Measurements from ENCODE around the gene BPIFB3. TPM values are rescaled to one million over a fixed set of nuclear protein-coding genes. Genes with fewer than 3 reads are reported as not detected.

The BPIFB3 gene
- total RNA-seq, 1 donor from 2014 or later, result not detected

DNA sequence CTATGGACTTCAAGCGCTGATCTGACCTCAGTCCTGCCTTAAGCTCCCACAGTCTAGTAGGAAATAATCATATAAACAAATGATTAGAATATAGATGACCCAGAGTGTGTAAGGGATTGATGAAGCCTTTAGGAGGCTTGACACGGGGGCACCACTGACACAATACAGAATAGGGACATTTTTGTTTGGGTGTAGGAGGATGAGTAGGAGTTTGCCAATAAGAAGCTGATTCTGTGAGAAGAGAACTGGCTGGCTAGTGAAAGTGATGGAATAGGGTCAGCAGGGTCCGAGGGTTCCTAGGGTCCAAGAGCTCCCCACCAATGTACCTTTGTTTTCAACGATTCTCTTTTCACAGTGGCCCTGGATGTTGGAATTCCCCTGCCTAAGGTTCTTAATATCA, 18.7 kb downstream of the BPIFB3 start:
- DNase-seq (ENCODE audit: low spot score), result no peak
- Mint-ChIP-seq H3K4me3 (ENCODE audit: unreplicated experiment) (no peak overlapping the region), H3K4me1 (ENCODE audit: low read depth) (no peaks in the 10 kb centered on the region), H3K36me3 (ENCODE audit: low read depth) (no peaks in the 10 kb centered on the region), H3K27me3 (ENCODE audit: low read depth) (peaks cover 67% of the 10 kb centered on the region), H3K27ac (ENCODE audit: unreplicated experiment) (no peak overlapping the region), H3K9me3 (ENCODE audit: low read depth) (no peaks in the 10 kb centered on the region)
- TF ChIP-seq, protein P1, sequence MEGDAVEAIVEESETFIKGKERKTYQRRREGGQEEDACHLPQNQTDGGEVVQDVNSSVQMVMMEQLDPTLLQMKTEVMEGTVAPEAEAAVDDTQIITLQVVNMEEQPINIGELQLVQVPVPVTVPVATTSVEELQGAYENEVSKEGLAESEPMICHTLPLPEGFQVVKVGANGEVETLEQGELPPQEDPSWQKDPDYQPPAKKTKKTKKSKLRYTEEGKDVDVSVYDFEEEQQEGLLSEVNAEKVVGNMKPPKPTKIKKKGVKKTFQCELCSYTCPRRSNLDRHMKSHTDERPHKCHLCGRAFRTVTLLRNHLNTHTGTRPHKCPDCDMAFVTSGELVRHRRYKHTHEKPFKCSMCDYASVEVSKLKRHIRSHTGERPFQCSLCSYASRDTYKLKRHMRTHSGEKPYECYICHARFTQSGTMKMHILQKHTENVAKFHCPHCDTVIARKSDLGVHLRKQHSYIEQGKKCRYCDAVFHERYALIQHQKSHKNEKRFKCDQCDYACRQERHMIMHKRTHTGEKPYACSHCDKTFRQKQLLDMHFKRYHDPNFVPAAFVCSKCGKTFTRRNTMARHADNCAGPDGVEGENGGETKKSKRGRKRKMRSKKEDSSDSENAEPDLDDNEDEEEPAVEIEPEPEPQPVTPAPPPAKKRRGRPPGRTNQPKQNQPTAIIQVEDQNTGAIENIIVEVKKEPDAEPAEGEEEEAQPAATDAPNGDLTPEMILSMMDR (IDR thresholded peaks at IDR 0.05), result no peak

GRCh38 chr20:33072813-33073212, 19.1 kb downstream of the BPIFB3 start:
- no peaks in the 10 kb centered on the region for H3K36me3 Mint-ChIP-seq (ENCODE audit: low read depth)
- no peaks in the 10 kb centered on the region for H3K9me3 Mint-ChIP-seq (ENCODE audit: low read depth)
- H3K4me1 Mint-ChIP-seq (ENCODE audit: low read depth), result no peaks in the 10 kb centered on the region
- no peak overlapping the region for H3K27ac Mint-ChIP-seq (ENCODE audit: unreplicated experiment)
- no peak overlapping the region for H3K4me3 Mint-ChIP-seq (ENCODE audit: unreplicated experiment)
- no peak for DNase-seq (ENCODE audit: low spot score)
- peaks cover 70% of the 10 kb centered on the region for H3K27me3 Mint-ChIP-seq (ENCODE audit: low read depth)
- TF ChIP-seq, protein P1 (IDR thresholded peaks at IDR 0.05), result no peak

DNA sequence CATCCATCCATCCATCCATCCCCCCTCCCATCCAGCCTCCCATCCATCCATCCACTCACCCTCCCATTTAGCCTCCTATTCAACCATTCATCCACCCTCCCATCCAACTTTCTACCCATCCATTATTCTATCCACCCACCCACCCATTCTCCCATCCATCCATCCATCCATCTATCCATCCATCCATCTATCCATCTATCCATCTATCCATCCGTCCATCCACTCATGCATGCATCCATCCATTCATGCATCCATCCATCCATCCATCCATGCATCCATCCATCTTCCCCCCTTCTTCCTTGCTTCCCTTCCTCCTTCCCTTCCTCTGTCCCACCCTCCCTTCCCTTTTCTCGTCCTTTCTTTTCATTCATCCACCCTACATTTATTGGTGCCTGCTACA, 21.0 kb downstream of the BPIFB3 start:
- H3K27ac Mint-ChIP-seq (ENCODE audit: unreplicated experiment), result no peak overlapping the region
- H3K4me3 Mint-ChIP-seq (ENCODE audit: unreplicated experiment), result no peak overlapping the region
- H3K27me3 Mint-ChIP-seq (ENCODE audit: low read depth), result peaks cover 70% of the 10 kb centered on the region
- no peaks in the 10 kb centered on the region for H3K9me3 Mint-ChIP-seq (ENCODE audit: low read depth)
- TF ChIP-seq, protein P1 (IDR thresholded peaks at IDR 0.05), result no peak
- no peak for DNase-seq (ENCODE audit: low spot score)
- no peaks in the 10 kb centered on the region for H3K36me3 Mint-ChIP-seq (ENCODE audit: low read depth)
- no peaks in the 10 kb centered on the region for H3K4me1 Mint-ChIP-seq (ENCODE audit: low read depth)

DNA sequence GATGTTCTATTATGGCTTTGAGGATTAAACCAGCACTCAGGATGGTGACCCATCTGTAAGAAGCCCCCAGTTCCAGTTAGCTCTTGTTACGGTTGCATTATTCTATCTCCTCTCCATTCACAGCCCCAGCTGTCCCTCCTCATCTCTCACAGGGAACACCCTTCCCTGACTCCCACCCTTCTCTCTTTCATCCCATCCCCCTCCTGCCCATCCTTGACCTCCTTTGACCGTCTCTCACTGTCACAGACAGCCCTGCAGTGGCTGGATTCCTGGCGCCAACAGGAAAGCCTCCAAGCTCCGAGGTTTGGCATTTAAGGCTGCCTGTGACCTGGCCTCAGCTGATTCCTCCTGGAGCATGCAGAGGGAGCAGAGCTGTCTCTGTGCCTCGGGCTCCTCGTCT, 21.6 kb downstream of the BPIFB3 start:
- DNase-seq (ENCODE audit: low spot score), result no peak
- no peak overlapping the region for H3K4me3 Mint-ChIP-seq (ENCODE audit: unreplicated experiment)
- H3K27me3 Mint-ChIP-seq (ENCODE audit: low read depth), result peaks cover 67% of the 10 kb centered on the region
- H3K27ac Mint-ChIP-seq (ENCODE audit: unreplicated experiment), result no peak overlapping the region
- no peaks in the 10 kb centered on the region for H3K36me3 Mint-ChIP-seq (ENCODE audit: low read depth)
- no peaks in the 10 kb centered on the region for H3K4me1 Mint-ChIP-seq (ENCODE audit: low read depth)
- H3K9me3 Mint-ChIP-seq (ENCODE audit: low read depth), result no peaks in the 10 kb centered on the region
- TF ChIP-seq, protein P1 (IDR thresholded peaks at IDR 0.05), result no peak

DNA sequence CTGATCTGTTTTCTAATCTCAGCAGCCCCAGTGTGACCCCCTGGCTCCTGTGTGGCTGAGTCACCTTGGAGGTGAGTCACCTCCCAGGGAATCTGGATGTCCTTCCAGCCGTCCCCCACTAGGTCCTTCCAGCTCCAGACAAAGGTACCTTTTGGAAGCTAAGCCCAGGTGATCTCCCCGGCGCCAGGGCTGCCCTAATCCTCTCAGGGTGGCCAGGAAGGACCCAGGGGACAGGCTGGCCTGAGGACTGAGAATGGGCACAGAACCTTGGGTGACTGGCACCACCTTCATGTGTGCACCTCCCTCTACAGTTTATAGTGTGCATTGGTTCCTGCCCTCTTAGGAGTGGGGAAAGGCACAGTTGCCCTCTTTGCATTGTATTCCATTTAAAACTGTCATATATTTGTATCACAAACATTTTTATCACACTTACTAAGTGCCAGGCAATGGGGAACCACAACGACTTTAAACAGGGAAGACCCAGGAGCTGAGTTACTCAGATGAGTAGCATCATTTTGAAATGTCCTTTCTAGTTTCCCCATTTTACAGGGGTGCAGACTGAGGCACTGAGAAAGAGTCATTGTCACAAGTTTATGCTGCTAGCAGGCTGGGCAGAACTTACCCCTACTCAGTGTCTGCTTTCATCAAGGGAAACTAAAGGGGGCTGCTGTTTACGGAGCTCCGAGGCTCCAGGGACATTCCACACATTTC, 23.1 kb downstream of the BPIFB3 start:
- Mint-ChIP-seq H3K27me3 (ENCODE audit: low read depth) (peaks cover 69% of the 10 kb centered on the region), H3K4me3 (ENCODE audit: unreplicated experiment) (no peak overlapping the region), H3K36me3 (ENCODE audit: low read depth) (peaks cover 3% of the 10 kb centered on the region), H3K4me1 (ENCODE audit: low read depth) (no peaks in the 10 kb centered on the region), H3K27ac (ENCODE audit: unreplicated experiment) (no peak overlapping the region), H3K9me3 (ENCODE audit: low read depth) (peaks cover 5% of the 10 kb centered on the region)
- no peak for DNase-seq (ENCODE audit: low spot score)
- TF ChIP-seq, protein P1 (IDR thresholded peaks at IDR 0.05), result peak; percentile 54

Data from chondrocyte (in vitro differentiated cells).